GM18517 (cell line): Measurements from ENCODE around the gene KRTAP13-2.

Source experiments
- ATAC-seq: cut with Tn5 transposase; IDR thresholded peaks from one replicate; pipeline ENCODE4 v1.9.1; 2021; ENCODE audit warnings: mild to moderate bottlenecking, moderate library complexity; ENCODE audit not compliant: unreplicated experiment

KRTAP13-2 gene

DNA sequence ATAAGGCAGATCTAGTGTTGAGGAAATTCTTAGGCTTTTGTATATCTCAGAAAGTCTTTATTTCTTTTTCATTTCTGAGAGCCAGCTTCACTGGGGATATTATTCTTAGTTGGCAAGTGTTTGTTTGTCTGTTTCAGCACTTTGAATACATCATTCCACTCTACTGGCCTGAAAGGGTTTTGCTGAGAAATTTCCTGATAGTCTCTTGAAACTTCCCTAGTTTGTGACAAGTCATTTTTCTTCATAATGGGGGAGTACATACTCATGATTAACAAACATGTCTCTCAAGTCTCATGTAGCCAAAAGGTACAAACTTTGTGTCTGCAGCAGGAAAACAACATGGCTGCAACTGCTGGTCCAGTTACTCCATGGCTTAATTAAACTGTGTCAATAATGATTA, 45.7 kb downstream of the KRTAP13-2 start:
- no peak for ATAC-seq
